Adrenal gland (tissue), 5 donors: ENCODE measurements around the gene PARD6B.

Experiments
- CTCF ChIP-seq, 6 experiments: fragments of 450-650 bp in 4 of 6; fragments of 200-600 bp in 2 of 6; sonication (generic) in 1 of 6; IDR thresholded peaks; 1 replicate in 5 of 6; 2 replicates in 1 of 6; pipeline versions ENCODE4 v1.5.1 to v1.8.0; 2016 to 2021; ENCODE audit warnings: antibody characterized with exemption in 6 of 6, mild to moderate bottlenecking in 2 of 6, moderate library complexity in 1 of 6
- POLR2A ChIP-seq, 2 donors: fragments of 450-650 bp; IDR thresholded peaks; one replicate each; pipeline ENCODE4 v1.6.1; 2017; ENCODE audit warnings: antibody characterized with exemption in 2 of 2, mild to moderate bottlenecking in 2 of 2, moderate library complexity in 1 of 2
- donor health status: DM: no; HTN: no; CAD: no.

DNA sequence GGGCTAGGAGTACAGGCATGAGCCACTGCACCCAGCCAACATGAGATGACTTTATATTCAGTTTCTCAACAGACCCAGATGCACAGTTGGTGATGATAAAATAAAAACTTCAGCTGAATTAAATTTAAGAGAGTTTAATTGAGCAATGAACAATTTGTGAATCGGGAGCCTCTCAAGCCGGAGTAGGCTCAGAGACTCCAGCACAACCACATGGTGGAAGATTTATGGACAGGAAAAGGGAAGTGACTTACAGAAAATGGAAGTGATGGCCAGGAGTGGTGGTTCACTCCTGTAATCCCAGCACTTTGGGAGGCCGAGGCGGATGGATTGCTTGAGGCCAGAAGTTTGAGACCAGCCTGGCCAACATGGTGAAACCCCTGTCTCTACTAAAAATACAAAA is 53.1 kb downstream of the PARD6B start:
- no peak for TF ChIP-seq POLR2A (IDR thresholded peaks at IDR 0.05)
- no peak for TF ChIP-seq CTCF (IDR thresholded peaks at IDR 0.05)
